ENCODE results near the gene C3.

The C3 gene

DNA sequence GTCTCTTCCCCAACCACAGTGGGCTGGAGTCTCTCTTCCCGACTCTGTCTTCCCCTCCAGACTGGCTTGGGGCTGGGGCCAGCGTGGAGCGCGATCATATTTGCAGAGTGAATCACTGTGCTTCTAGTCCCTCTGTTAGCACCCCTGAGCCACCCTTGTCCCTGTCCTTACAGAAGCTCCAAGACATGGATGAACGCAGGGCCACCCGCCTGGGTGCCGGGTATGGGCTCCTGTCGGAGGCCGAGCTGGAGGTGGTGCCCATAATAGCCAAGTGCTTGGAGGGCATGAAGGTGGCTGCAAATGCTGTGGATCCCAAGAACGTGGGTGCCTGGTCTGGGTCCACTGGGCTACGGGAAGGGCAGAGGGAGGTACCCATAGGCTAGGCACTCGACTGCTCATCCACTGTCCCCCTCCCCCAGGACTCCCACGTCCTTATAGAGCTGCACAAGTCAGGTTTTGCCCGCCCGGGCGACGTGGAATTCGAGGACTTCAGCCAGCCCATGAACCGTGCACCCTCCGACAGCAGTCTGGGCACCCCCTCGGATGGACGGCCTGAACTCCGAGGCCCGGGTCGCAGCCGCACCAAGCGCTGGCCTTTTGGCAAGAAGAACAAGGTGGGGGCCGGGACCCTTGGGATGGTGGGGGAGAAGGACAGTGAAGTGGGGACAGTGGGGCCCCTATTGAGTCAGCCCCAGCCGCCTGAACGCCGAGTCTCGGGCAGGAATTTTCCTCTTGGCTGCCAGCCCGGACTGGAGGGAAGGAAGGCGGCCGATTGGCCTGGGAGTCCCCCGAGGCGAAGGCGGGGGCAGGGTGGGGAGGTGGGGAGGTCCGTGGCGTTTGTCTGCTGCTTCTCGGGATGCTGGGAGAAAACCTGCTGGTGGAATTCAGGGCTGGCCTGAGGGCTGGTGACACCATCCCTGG lies 24.2 kb upstream of the C3 start:
- peak; percentile 97 for DNase-seq

DNA sequence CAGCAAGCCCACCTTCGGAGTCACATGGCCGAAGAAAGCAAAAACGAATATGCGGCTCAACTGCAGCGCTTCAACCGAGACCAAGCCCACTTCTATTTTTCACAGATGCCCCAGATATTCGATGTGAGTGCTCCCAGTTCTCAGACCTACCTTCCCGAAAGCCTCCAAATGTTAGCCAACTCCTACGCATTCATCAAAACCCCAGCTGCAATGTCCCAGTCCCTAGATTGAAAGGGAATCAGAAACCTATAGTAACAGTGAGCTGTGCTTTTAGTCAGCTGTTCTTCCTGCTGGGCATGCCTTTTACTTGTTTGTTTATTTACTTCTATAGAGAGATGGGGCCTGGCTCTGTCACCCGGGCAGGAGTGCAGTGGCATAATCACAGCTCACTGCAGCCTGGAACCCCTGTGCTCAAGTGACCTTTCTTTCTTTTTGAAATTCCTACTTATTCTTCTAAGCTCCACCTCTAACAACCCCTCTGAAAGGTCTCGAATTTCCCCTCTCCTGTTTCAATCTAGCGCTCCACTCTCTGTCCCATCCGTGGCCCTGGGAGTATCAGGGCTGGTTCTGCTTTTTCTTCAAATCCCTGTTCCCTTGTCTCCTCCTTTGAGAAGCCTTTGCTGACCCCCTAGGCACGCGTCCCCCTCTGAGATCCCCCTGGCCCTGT lies 23.4 kb upstream of the C3 start:
- no peak for DNase-seq

DNA sequence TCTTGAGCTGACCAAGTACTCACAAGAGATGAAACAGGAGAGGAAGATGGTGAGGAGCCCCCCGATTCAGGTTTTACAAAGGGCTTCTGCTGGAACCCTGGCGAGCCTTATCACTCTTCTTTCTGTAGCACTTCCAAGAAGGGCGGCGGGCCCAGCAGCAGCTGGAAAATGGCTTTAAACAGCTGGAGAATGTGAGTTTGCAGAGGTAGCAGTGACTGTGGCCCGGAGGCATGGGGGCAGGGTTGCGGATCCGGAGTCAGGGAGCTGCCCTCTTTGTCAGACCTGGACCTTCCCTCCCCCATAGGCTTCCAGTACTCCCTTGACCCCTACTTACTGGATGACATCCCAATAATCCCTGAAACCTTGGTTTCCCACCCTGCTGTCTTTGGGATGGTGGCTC lies 22.6 kb upstream of the C3 start:
- DNase-seq, result no peak

DNA sequence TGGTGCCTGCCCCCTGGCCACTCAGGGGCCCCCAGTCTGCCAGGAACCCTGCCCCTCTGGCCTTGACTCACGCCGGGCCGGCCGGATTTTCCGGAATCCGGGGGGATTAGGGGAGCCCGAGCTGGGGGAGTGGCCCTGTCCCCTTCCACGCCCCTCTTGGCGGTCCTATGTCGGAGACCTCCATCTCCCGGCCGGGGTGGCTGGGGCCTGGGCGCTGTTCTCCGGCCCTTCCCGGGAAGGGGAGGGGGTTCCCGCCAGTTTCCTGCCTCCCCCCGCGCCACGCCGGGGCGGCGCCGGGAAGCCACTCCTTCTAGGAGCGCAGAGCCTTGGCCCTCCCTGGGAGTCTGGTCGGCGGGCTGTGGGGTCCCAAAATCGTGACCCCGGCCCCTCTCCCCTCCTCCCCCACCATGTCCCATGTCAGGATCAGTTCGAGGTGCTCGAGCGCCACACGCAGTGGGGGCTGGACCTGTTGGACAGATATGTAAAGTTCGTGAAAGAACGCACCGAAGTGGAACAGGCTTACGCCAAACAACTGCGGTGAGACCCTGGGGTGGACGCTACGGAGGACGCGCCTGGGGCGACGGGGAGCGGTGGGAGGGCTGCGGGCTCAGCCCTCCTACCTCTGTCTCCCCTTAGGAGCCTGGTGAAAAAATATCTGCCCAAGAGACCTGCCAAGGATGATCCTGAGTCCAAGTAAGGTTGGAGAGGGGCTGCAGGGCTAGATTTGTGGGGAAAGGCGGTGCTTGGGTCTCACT lies 20.3 kb upstream of the C3 start:
- peak; percentile 76 for DNase-seq

DNA sequence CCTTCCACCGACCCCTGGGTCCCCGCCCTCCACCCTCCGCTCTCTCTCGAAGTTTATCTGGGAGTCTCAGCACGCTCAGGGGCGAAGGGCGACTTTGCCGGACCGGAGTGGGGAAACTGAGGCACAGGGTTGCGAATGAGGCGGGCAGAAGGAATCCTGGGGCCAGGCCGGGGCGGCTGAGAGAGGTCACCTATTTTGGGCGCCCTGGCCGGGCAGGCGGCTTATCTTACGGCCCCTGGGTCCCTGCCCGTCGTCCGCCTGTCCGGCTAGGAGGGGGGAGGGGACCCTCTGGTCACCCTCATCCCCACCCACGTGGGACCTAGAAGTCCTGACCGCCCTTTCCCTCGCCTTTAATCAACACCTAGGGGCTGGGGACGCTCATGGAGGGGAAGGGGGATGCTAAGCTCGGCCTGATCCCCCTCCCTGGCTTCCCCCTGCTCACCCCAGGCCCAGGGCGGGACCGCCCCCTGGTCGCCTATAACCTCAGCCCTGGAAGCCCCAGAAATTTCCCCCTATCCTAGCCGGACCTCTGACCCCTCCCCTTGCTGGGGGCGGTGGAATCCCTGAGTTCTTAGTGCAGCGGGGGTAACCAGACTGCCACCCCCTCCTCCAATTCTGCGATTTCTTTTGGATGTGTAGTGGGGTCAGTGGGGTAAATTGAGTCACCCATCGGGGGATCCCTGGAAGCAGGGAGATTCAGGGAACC lies 19.6 kb upstream of the C3 start:
- peak; percentile 41 for DNase-seq

DNA sequence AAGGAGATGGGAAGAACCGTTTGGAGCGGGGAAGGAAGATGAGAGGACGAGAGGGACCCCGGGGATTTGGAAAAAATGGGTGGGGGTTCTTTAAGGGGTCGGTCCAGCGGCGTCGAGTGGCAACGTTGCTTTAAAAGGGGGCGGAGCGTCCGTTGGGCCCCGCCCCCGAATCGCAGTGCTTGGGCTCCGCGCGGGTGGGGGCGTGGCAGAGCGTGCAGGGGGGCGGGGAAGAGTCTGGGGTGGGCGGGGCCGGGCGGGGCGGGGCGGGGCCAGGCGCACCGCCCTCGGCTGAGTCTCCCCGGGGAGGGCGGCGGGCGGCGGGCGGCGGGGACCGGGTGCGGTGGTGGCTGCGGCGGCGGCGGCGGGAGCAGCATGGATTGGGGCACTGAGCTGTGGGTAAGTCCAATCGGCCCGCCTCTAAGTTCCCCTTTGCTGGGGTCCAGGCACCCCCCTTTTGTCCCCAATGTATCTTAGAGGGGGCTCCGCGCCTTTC lies 19.0 kb upstream of the C3 start, which contains the start of gene TRIP10:
Gene TRIP10, plus strand, starts transcription at position 291 of the 493 bp plus-strand sequence. Its CDS starts 82 bp downstream, at position 373.
- peak; percentile 76 for DNase-seq

DNA sequence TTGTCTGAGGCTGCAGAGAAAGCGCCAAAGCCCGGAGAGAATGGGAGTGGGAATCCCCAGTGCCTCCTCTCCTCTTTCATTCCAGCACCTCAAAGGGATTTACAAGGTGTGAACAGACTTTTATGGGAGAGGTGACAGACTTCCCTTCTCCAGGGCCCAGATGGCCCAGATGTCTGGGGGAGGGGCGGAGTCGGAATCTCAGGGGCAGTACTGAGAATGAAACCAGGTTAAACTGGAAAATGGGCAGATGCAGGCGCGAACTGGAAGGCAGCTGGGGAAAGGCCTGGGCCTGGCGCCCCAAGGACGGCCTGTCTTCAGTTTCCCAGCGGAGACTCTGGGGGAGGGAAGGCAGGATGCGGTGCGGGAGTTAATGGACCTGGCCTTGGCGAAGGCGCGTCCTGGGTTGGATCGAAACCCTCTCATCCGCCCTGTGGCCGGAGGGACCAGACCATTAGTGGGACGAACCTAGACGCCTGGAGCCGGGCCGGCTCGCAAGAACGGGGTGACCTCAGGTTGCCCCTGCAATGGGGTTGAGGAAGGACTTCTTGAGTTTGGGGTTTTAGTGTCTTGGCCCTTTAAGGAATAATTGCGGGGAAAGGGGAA lies 18.4 kb upstream of the C3 start:
- no peak for DNase-seq

DNA sequence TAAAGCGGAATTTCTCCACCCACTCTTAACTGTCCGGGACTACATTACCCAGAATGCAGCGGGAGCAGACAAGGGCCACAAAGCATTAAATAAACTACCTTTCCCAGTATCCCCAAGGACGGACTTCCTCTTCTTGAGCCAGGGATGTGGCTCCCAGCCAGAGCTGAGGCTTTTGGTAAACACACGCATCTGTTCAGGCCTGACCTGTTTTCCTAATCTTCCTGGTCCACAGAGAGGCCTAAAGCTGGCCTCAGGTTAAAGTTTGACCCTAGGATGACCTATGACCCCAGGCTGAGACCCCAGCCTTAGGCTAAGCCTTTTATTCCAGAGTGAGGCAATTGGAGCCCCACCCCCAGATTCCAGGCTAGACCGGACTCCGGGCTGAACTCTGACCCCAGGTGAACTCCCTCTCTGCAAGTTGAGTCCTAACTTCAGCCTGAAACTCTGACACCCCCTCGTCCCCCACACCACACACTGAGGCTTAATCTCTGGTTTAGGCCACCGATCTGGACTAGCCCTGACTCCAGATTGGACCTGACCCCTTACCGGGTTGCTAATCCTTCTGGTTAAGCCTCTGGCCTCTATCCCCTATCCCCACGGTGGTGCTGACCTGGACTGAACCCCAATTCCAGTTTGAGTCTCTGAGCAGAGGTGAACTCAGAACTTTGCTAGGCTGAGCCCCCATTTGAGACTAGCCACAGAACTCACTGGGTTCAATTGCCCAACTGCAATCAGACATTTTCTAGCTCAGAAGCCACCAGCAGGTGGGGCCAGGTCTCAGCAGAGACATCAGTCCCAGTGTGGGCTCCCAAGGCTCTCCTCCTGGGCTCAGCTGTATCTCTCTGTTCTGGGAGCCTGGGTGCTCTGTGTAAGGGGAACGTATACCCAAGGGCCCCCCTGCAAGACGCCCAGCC lies 17.7 kb upstream of the C3 start:
- peak; percentile 87 for DNase-seq

DNA sequence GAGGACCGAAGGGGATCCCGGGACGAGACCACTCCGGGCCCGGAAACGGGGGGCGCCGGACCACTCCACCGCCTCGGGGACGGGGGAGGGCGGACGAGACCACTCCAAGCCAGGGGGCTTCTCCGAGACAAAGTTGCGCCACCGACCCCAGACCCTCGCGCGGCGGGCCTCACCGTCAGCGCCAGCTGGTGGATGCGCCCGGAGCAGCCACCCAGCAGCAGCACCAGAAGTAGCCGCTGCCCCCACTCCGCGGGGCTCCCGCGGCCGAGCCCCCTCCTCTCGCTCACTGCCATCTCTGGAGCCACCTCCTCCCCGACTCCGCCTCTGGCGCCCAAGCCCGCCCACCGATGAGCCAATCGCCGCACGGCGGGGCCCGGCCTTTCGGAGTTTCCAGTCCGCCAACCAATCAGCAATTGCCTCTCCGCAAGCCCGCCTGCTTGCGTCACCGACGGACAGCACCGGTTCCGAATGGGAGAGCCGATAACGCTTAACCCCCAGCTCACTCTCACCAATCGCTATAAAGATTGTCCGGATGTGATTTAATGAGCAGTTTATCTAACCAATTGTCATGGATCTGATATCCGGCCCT lies 16.9 kb upstream of the C3 start, which contains the start of gene GPR108:
Gene GPR108, minus strand, starts transcription at position 297 of the 589 bp plus-strand sequence. Its CDS starts 4 bp downstream, at position 293.
- peak; percentile 100 for DNase-seq

DNA sequence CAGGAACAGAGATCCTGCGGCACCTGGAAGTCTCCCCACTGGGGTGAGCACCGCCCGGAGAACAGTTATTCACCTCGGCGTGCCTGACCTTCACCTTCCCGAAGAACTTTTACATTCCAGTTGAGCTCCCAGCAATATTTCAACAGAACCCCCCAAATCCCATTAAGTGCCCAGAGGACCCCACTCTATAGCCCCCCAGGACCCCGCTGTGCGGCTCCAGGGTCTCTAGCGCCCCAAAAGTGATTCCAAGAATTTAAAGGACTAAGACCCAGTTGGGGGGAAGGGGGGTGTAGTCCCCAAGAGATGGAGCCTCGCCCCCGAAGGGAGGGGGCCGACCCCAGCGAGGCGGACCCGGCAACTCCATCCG lies 16.4 kb upstream of the C3 start:
- DNase-seq, result no peak

DNA sequence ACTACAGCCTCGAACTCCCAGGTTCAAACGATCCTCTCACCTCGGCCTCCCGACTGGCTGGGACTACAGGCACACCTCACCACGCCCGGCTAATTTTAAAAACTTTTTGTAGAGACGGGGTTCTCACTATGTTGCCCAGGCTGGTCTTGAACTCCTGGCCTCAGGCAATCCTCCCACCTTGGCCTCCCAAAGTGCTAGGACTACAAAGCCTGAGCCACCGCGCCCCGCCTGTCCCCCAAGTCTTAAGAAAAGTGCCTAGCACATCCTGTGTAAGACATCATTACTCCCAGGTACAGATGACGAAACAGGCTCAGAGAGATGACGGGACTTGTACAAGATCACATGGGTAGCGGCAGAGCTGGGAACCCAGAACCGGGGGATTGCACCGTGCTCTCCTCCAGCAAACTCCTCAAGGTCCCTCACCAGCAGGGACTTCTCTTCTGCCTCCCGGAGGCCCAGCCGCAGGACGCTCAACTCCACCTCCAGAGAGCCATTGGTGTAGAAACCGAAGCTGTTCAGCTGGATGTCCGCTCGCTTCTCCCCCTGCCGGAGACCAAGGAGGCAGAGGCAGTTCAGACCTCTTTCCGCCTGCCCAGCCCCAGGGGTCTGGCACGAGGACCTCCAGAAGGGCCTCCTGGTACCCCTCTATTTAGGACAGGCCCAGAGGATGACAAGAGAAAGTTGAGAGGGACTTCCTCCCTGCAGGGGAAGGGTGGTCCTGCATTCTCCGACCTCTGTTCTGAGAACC lies 15.9 kb upstream of the C3 start:
- peak; percentile 89 for DNase-seq

DNA sequence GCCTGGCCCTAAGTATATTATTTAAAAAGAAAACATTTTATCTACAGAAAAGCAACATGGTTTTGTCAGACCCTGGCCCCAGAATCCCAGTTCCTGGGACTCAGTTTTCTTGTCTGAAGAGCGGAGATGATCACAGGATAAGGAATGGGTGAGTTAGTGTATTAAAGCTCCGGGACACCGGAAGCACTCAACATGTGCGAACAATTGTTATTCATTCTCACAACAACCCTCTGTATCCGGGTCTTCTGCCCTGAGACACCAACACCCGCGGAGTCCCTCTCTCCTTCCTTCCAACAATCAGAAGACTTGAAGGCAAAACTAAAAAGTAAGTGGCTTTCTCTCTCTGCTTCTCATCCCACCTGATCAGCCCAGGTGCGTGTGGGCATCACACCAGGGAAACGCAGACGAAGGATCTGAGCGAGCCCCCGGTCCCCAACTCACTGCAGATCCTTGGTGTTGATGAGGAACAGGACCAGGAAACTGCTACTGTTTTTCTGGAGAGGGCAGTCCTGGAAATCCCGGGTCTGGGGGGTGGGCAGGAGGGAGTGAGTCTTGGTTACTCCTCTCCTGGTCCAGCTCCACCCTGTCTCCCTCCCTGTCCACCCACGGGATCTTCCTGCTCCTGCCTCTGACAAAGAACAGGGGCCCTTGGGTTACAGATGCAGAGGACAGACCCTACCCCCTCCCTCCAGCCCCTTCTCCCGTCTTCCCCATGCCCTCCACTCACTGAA lies 14.9 kb upstream of the C3 start:
- DNase-seq, result no peak

DNA sequence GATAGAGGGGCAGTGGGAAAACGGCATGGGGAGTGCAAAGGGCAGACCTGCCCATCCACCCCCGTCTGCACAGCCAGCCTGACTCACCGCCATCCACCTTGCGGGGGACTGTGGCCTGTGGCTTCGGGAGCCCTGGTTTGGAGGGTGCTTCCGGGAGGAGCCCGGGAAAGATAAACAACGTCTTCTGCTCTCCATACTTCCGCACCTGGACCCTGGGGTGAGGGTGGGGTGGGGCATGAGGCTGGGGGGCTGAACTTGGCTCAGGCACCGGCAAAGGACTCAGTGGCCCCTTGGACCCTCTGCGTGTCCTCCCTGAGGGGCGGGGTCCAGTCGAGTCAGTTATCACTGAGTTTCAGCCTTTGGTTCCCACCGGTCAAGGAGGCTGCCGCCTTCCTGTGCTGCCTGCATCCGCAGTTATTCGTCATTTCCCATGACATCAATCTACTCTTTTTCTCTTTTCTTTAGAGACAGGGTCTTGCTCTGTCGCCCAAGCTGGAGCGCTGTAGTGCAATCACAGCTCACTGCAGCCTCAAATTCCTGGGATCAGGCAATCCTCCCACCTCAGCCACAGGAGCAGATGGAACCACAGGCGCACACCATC lies 13.7 kb upstream of the C3 start:
- DNase-seq, result no peak

DNA sequence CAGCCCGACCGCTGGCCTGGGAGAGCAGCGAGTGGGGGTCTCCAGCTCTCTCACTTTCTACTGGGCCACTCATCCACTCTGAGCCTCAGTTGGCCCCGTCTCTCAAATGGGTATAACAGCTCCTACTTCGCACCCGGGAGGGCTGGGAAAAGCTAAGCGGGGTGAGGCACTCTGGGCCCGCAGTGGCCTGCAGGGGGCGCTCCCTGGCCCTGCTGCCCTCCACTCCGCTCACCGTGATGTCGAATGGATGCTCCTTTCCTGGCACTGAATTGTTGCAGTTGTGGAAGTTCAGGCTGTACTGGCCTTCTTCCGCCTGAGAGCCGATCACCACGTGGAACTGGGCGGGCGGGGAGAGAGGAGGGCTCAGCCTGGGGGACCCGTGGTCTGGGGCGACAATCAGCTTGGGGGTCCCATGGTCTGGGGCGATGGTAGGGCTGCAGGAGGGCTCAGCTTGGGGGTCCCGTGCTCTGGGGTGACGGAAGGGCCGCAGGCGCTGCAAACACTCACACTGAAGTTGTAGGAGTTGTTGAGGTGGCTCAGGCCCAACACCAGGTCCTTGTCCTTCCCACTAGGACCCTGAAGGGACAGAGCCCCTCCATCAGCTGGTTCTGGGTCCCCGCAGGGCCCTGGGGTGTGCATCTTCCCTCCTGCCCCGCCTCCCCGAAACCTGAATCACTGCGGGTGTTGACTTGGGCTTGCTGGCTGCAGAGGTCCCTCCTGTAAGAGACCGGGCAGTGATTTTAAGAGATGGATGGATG lies 13.1 kb upstream of the C3 start:
- DNase-seq, result no peak

DNA sequence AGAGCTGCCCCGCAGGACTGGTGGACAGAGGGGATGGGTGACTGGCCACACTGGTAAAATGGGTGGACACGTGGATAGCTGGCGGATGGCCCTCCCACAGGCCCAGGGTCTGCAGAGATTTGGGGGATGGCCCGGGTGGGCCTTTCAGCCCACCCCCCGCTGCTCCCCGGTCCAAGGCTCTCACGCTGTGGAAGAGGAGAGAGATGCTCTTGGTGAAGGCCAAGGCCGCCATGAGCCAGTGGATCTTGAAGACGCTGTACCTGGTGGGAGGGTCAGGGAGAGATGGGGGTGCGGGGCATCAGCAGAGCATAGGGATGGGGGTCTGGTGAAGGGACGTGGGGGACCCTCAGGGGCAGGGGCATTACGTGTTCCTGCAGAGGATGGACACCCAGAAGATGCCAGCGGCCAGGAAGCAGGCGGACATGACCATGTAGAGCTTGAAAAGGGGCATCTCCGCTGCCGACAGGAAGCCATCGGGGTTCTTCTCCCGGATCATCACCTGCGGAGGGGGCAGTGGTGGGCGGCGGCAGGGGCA lies 12.4 kb upstream of the C3 start:
- DNase-seq, result no peak

DNA sequence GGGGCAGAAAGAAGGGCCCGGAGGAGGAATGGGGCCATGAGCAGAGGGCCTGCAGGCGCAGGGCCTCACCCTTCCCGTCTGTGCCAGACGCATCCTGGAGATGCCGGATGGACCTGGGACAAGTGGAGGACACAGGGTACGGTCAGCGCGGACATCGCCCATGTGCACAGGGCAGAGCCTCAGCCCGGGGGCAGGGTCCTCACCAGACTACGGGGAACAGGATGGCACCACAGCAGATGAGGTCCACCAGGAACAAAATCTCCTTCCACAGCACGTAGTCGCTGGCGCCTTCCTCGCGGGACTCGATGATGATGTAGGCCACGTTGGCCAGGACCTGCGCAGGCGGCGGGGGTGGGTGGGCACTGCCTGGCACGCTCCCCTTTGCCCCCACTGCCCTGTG lies 11.4 kb upstream of the C3 start:
- no peak for DNase-seq

DNA sequence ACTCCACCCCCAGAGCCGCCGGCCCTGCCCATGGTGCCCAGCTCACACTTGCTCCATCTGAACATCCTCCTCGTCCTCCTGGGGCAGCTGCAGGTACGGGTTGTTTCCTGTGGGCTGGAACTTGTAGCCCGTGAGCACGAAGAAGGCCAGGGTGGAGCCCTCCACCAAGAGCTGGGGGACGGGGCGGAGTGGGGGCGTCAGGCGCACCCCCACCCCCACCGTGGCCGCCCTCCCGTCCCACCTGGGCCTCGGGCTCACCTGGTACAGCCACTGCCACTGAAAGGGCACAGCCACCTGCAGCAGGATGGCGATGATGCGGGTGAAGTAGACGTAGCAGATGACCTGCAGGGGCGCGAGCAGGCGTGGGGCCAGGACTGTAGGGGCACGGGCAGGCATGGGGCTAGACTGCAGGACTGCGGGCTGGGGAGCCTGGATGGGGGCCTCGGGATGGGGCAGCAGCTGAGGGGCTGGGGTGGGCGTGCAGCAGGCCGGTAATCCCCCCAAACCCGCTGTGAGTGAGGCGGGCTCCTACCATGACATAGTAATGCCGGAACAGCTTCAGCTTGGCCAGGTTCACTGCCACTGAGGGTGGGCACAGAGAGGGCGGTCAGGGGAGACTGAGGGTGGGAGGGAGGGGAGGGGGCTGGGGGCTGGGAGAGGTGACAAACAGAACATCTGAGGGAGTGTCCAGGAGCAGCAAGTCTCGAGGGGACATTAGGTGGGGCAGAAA lies 10.7 kb upstream of the C3 start:
- DNase-seq, result no peak
